ENCODE measurements around the gene SLC15A1. TPM values are rescaled to one million over a fixed set of nuclear protein-coding genes. Genes with fewer than 3 reads are reported as not detected.

SLC15A1 gene
- total RNA-seq, 1 donor from 2014 or later, result not detected

DNA sequence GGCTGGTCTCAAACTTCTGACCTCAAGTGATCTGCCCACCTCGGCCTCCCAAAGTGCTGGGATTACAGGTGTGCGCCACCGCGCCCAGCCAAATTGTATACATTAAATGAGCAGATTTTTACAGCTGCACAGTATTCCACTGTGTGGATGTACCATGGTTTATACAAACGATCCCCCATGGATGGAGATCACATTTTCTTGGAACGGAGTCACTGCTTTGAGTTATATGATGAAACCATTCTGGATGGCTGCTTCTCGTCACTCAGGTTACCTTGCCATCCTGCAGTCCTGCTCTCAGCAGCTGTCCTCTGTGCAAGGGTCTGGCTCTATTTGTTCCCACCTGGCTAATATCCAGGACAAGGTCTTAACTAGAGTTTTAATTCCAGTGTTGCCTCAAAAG, 39.1 kb upstream of the SLC15A1 start:
- Histone ChIP-seq H3K27me3 (ENCODE audit: control insufficient read depth, insufficient read depth, low read length) (no peaks in the 10 kb centered on the region), H3K4me3 (ENCODE audit: low read depth, low read length) (no peak overlapping the region), H3K36me3 (ENCODE audit: control insufficient read depth, insufficient read depth, low read length) (peaks cover 6% of the 10 kb centered on the region)
- DNase-seq (ENCODE audit: low read depth) (no peak), FAIRE-seq (no peak)
- TF ChIP-seq, protein P1, sequence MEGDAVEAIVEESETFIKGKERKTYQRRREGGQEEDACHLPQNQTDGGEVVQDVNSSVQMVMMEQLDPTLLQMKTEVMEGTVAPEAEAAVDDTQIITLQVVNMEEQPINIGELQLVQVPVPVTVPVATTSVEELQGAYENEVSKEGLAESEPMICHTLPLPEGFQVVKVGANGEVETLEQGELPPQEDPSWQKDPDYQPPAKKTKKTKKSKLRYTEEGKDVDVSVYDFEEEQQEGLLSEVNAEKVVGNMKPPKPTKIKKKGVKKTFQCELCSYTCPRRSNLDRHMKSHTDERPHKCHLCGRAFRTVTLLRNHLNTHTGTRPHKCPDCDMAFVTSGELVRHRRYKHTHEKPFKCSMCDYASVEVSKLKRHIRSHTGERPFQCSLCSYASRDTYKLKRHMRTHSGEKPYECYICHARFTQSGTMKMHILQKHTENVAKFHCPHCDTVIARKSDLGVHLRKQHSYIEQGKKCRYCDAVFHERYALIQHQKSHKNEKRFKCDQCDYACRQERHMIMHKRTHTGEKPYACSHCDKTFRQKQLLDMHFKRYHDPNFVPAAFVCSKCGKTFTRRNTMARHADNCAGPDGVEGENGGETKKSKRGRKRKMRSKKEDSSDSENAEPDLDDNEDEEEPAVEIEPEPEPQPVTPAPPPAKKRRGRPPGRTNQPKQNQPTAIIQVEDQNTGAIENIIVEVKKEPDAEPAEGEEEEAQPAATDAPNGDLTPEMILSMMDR (IDR thresholded peaks at IDR 0.05; ENCODE audit: insufficient read depth, low read length, severe bottlenecking), result no peak

DNA sequence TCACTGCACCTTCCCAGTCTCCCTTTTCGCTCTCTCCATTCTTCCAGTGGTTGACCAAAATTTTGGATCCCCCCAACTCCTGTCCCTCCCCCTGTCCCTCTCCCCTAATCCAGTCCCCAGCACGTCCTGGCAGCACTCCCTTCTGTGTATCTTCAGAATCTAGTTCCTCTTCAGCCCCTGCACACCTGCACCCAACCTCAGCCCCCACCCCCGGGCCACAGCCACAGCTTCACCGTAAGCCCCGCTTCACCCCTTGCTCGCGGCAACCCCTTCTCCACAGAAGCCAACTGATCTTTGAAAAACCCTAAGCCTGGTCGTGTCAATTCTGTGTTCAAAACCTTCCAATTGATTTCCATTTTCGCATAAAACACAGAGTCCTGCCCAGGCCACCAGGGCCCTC, 35.5 kb upstream of the SLC15A1 start:
- TF ChIP-seq, protein P1 (IDR thresholded peaks at IDR 0.05; ENCODE audit: insufficient read depth, low read length, severe bottlenecking), result no peak
- no peak for DNase-seq (ENCODE audit: low read depth)
- no peak overlapping the region for H3K4me3 ChIP-seq (ENCODE audit: low read depth, low read length)
- H3K27me3 ChIP-seq (ENCODE audit: control insufficient read depth, insufficient read depth, low read length), result no peaks in the 10 kb centered on the region
- peaks cover 1% of the 10 kb centered on the region for H3K36me3 ChIP-seq (ENCODE audit: control insufficient read depth, insufficient read depth, low read length)
- FAIRE-seq, result no peak

DNA sequence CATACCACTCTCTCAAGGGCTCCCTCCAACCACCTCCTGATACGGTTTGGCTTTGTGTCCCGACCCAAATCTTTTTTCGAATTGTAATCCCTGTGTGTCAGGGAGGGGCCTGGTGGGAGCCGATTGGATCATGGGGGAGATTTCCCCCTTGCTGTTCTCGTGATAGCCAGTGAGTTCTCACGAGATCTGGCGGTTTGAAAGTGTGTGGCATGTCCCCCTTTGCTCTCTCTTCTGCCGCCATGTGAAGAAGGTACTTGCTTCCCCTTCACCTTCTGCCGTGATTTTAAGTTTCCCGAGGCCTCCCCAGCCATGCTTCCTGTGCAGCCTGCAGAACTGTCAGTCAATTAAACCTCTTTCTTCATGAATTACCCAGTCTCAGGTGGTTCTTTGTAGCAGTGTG, 34.7 kb upstream of the SLC15A1 start:
- Histone ChIP-seq H3K4me3 (ENCODE audit: low read depth, low read length) (no peak overlapping the region), H3K36me3 (ENCODE audit: control insufficient read depth, insufficient read depth, low read length) (no peaks in the 10 kb centered on the region), H3K27me3 (ENCODE audit: control insufficient read depth, insufficient read depth, low read length) (no peaks in the 10 kb centered on the region)
- DNase-seq (ENCODE audit: low read depth) (no peak), FAIRE-seq (no peak)
- TF ChIP-seq, protein P1 (IDR thresholded peaks at IDR 0.05; ENCODE audit: insufficient read depth, low read length, severe bottlenecking), result no peak

DNA sequence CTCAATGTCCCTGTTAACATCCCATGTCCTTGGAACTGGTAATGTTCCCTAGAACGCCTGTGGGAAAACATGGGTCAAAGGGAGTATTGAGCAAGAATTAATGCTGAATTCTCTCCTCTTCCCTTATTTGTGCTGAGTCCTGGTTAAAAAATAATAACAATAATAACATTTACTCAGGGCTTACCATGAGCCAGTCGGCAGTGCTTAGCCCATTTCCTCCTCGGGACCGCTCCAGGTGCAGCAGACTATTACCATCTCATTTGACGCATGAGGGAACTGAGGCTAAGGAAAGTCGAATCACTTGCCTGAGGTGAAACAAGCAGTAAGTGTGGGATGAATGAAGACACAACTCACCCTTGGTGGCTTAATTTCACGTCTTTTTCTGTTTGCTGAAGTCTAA, 33.6 kb upstream of the SLC15A1 start:
- FAIRE-seq (no peak), DNase-seq (ENCODE audit: low read depth) (no peak)
- no peaks in the 10 kb centered on the region for H3K36me3 ChIP-seq (ENCODE audit: control insufficient read depth, insufficient read depth, low read length)
- no peak overlapping the region for H3K4me3 ChIP-seq (ENCODE audit: low read depth, low read length)
- TF ChIP-seq, protein P1 (IDR thresholded peaks at IDR 0.05; ENCODE audit: insufficient read depth, low read length, severe bottlenecking), result no peak
- no peaks in the 10 kb centered on the region for H3K27me3 ChIP-seq (ENCODE audit: control insufficient read depth, insufficient read depth, low read length)

DNA sequence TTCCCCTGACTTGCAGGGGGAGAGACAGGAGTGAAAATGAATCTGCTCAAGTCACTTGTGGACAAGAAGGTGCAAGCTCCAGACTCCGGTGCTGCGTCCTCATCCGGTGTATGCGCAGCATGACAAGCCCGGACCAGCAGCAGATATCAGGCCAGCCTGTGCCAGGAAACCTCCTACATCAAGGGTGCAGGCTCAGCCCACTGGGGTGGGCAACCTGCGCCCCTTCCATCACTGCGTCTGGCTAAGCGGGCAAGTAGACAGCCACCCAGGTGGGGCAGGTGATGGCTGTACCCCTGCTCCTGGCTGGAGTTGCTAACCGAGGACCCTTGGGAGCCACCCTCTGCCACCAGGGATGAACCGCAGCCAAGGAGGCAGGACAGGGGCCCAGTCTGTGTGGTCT, 32.9 kb upstream of the SLC15A1 start:
- TF ChIP-seq, protein P1 (IDR thresholded peaks at IDR 0.05; ENCODE audit: insufficient read depth, low read length, severe bottlenecking), result no peak
- DNase-seq (ENCODE audit: low read depth) (peak; percentile 37), FAIRE-seq (no peak)
- Histone ChIP-seq H3K27me3 (ENCODE audit: control insufficient read depth, insufficient read depth, low read length) (no peaks in the 10 kb centered on the region), H3K4me3 (ENCODE audit: low read depth, low read length) (no peak overlapping the region), H3K36me3 (ENCODE audit: control insufficient read depth, insufficient read depth, low read length) (no peaks in the 10 kb centered on the region)

DNA sequence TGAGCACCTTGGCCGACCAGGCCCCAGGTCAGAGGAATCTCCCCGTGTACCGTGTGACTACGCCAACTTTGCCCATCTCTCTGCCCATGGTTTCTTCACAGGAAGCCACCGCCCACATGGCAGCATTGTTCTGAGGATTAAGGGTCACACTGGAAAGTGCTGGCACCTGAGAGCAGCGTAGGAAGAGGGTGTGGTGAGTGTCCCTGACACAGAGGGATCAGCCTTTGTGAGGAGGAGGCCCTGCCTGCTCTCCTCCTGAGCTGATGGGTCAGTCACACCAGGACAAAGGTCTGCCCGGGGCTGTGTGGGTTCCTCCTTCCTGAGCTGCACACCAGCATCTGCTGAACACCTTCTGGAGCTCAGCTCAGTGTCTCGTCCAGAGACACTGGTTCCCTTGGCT, 32.2 kb upstream of the SLC15A1 start:
- TF ChIP-seq, protein P1 (IDR thresholded peaks at IDR 0.05; ENCODE audit: insufficient read depth, low read length, severe bottlenecking), result no peak
- Histone ChIP-seq H3K27me3 (ENCODE audit: control insufficient read depth, insufficient read depth, low read length) (no peaks in the 10 kb centered on the region), H3K4me3 (ENCODE audit: low read depth, low read length) (no peak overlapping the region), H3K36me3 (ENCODE audit: control insufficient read depth, insufficient read depth, low read length) (no peaks in the 10 kb centered on the region)
- DNase-seq (ENCODE audit: low read depth), result no peak
- FAIRE-seq, result no peak

Measured in bronchial epithelial cell (primary cell).